Measurements from ENCODE around the gene ADAMTS2. TPM values are rescaled to one million over a fixed set of nuclear protein-coding genes. Genes with fewer than 3 reads are reported as not detected.

The ADAMTS2 gene
- total and polyA plus RNA-seq, 2 of the 8 experiments (the other 6 are each of a cell fraction or from before 2014, with no cell fraction given), result 6.6 to 7.3 TPM

DNA sequence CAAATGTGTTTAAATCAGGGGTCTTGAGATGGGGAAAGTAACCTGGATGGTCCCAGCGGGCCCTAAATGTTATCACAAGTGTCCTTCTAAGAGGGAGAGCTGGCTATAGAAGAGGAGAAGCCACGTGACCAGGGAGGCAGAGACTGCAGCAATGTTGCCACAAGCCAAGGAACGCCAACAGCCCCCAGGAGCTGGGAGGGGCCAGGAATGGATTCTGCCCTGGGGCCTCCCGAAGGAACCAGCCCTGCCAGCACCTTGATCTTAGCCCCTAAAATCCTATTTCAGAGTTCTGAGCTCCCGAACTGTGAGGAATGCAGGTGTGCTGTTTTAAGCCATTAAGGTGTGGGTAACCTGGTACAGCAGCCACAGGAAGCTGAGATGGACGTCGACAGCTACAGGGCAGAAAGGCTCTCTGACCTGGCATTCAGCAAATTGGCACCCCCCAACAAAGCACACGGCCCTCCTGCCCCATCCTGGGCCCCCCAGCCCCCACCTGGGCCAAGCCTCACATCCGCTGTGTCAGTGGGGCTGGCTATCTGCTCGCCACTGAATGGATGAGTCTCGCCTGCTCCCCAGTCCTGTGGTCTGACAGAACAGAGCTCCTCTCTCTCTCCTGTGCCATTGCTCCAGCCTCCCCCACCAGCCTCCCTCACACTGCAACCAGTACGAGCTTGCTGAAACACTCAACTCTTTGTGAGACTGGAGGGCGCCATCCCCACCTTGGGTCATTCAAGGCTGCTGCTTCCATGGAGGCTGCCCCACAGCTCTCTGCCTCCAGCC lies 78.8 kb downstream of the ADAMTS2 start:
- ChIA-PET POLR2A (ENCODE audit: partially characterized antibody) (interaction anchor here (0.8 to 1.1 kb wide), 3 partner anchors 12 to 341 kb away, joined by 3 read pairs; no protein-coding TSS in a partner anchor), CTCF (ENCODE audit: partially characterized antibody) (interaction anchor here (0.6 to 8.3 kb wide), 12 partner anchors 9 to 244 kb away, joined by 3 to 94 read pairs (median 3); no protein-coding TSS in a partner anchor)
- H3K4me1 ChIP-seq (replicated peaks in 1 of 4; ENCODE audit: control insufficient read depth in 3 of 4, insufficient read depth in 4 of 4, low read length in 3 of 4), result peaks cover 0 to 19% (median 12%) of the 10 kb centered on the region in 4 experiments; a peak in 6 of 7 replicates
- no peak overlapping the region for H3K27ac ChIP-seq (ENCODE audit: low read depth, low read length)
- H3K27me3 ChIP-seq (replicated peaks in 1 of 4; ENCODE audit: control insufficient read depth in 3 of 4, extremely low read depth in 1 of 4, insufficient read depth in 3 of 4, low read length in 3 of 4), result no peaks in the 10 kb centered on the region
- no peak overlapping the region; the same call in 1 of the 2 replicates for H4K8ac ChIP-seq (ENCODE audit: extremely low read depth, insufficient read depth, low read length)
- peak in 1 of 2 experiments; percentile 42 for DNase-seq (ENCODE audit: low read depth in 1 of 2, low spot score in 2 of 2)
- H2BK20ac ChIP-seq (ENCODE audit: low read length), result no peak overlapping the region
- H3K4ac ChIP-seq (replicated peaks; ENCODE audit: insufficient read length, low read depth, low read length), result no peak overlapping the region
- no peaks in the 10 kb centered on the region for H3K79me2 ChIP-seq (ENCODE audit: control insufficient read depth in 1 of 2, insufficient read depth in 2 of 2, low read length in 2 of 2)
- no peak overlapping the region for H4K91ac ChIP-seq (replicated peaks; ENCODE audit: insufficient read length, low read length)
- H3K56ac ChIP-seq (replicated peaks; ENCODE audit: insufficient read length, low read depth, low read length), result no peak overlapping the region
- no peak overlapping the region for H4K5ac ChIP-seq (ENCODE audit: insufficient read length, low read depth, low read length)
- H4K20me1 ChIP-seq (replicated peaks in 1 of 2; ENCODE audit: control insufficient read depth in 1 of 2, insufficient read depth in 2 of 2, low read length in 2 of 2), result no peaks in the 10 kb centered on the region
- no peak overlapping the region for H2BK15ac ChIP-seq (ENCODE audit: low read length)
- FAIRE-seq, result no peak
- H2BK12ac ChIP-seq (ENCODE audit: low read depth, low read length), result no peak overlapping the region
- H3K4me3 ChIP-seq (ENCODE audit: extremely low read depth in 1 of 4, insufficient read depth in 2 of 4, low read depth in 3 of 4, low read length in 4 of 4), result no peak overlapping the region
- H3K4me2 ChIP-seq (ENCODE audit: insufficient read depth in 1 of 2, low read depth in 2 of 2, low read length in 2 of 2), result no peak overlapping the region
- H3K36me3 ChIP-seq (ENCODE audit: control insufficient read depth in 2 of 4, insufficient read depth in 4 of 4, low read length in 3 of 4), result no peaks in the 10 kb centered on the region
- no peaks in the 10 kb centered on the region for H3K9me3 ChIP-seq (ENCODE audit: insufficient read depth in 2 of 2, low read depth in 1 of 2, low read length in 1 of 2)
- H2BK120ac ChIP-seq (replicated peaks; ENCODE audit: low read depth, low read length), result no peak overlapping the region
- H3K79me1 ChIP-seq (ENCODE audit: low read depth, low read length), result no peaks in the 10 kb centered on the region
- H3K23ac ChIP-seq (ENCODE audit: insufficient read length), result no peak overlapping the region
- H2AFZ ChIP-seq (ENCODE audit: low read length), result no peak overlapping the region
- no peaks in the 10 kb centered on the region for H3K23me2 ChIP-seq (ENCODE audit: low read depth, low read length)
- 83% methylated on average over 12 of the region's 13 CpGs; no CpG with 5 or more reads in 1 of the 2 experiments for WGBS, 2 experiments (ENCODE audit: extremely low coverage in 1 of 2, insufficient coverage in 1 of 2, insufficient read length in 1 of 2, insufficient replicate concordance in 2 of 2, low coverage in 1 of 2, low lambda C conversion rate in 2 of 2, missing lambda C conversion rate in 1 of 2)
- no peak for TF ChIP-seq RXRA (IDR thresholded peaks at IDR 0.05; ENCODE audit: insufficient read depth, low read depth, low read length)
- no peak for TF ChIP-seq FOSL1 (IDR thresholded peaks at IDR 0.05; ENCODE audit: insufficient read depth, low read depth, low read length)
- TF ChIP-seq PHF8 (conservative IDR thresholded peaks at IDR 0.05; ENCODE audit: low read depth, low read length), result no peak
- TF ChIP-seq SAP30 (IDR thresholded peaks at IDR 0.05; ENCODE audit: insufficient read depth, insufficient replicate concordance, low read length), result no peak
- no peak for TF ChIP-seq CHD2 (IDR thresholded peaks at IDR 0.05; ENCODE audit: low read length)
- no peak for TF ChIP-seq CBX8 (IDR thresholded peaks at IDR 0.05; ENCODE audit: borderline replicate concordance, low read depth, low read length)
- H3K9ac ChIP-seq (replicated peaks in 1 of 4; ENCODE audit: extremely low read depth in 1 of 4, low read depth in 3 of 4, low read length in 3 of 4), result no peak overlapping the region
- no peak overlapping the region for H3K18ac ChIP-seq (ENCODE audit: extremely low read depth, low read length)
- no peak overlapping the region for H2AK5ac ChIP-seq (ENCODE audit: low read depth, low read length)
- H2BK5ac ChIP-seq (ENCODE audit: low read depth, low read length), result 0 out of 2 replicates have a peak overlapping the region, but pooled peaks have one; percentile 39
- no peak overlapping the region for H3K14ac ChIP-seq (ENCODE audit: insufficient read length)
